Neural crest cell (in vitro differentiated cells): Measurements from ENCODE around the gene RUFY4. TPM values are rescaled to one million over a fixed set of nuclear protein-coding genes. Genes with fewer than 3 reads are reported as not detected.

Source experiments
- DNase-seq: peaks from one replicate; pipeline ENCODE4 v3.0.0; 2021; ENCODE audit warnings: low read depth, mixed read lengths, low spot score
- H3K27ac Mint-ChIP-seq: one replicate; pipeline ENCODE4 v1.8.0; 2021; ENCODE audit warnings: mild to moderate bottlenecking, mixed read lengths; ENCODE audit not compliant: unreplicated experiment
- H3K27me3 Mint-ChIP-seq: 2 replicates; pipeline ENCODE4 v1.8.0; 2021; ENCODE audit warnings: low read depth, mild to moderate bottlenecking, mixed read lengths
- H3K36me3 Mint-ChIP-seq: 2 replicates; pipeline ENCODE4 v1.8.0; 2021; ENCODE audit warnings: low read depth, mild to moderate bottlenecking, mixed read lengths
- H3K4me1 Mint-ChIP-seq: 2 replicates; pipeline ENCODE4 v1.8.0; 2021; ENCODE audit warnings: mixed read lengths
- H3K4me3 Mint-ChIP-seq: one replicate; pipeline ENCODE4 v1.8.0; 2021; ENCODE audit warnings: mild to moderate bottlenecking, mixed read lengths
- H3K9me3 Mint-ChIP-seq: 2 replicates; pipeline ENCODE4 v1.8.0; 2021; ENCODE audit warnings: mixed read lengths
- CTCF ChIP-seq: fragments of 200-600 bp; sonication (generic); conservative IDR thresholded peaks from 2 replicates; pipeline ENCODE4 v1.5.0; 2021; ENCODE audit warnings: antibody characterized with exemption, mild to moderate bottlenecking
- total RNA-seq: library from RNA; stranded (reverse); gene quantifications from 2 replicates; pipeline ENCODE4 v1.2.1, GENCODE V29; 2021

Gene RUFY4
- total RNA-seq, 1 donor from 2014 or later = not detected

- no peak overlapping the region for H3K4me3 Mint-ChIP-seq
- DNase-seq = no peak
- no peaks in the 10 kb centered on the region for H3K4me1 Mint-ChIP-seq
- no peak overlapping the region for H3K27ac Mint-ChIP-seq
- H3K36me3 Mint-ChIP-seq = no peaks in the 10 kb centered on the region
- H3K9me3 Mint-ChIP-seq = peaks cover 2% of the 10 kb centered on the region
- no peak for TF ChIP-seq CTCF
- peaks cover 10% of the 10 kb centered on the region for H3K27me3 Mint-ChIP-seq
These were observed 22.8 kb upstream of the RUFY4 start for GRCh38 chr2:218046238-218046637.

- Mint-ChIP-seq H3K27ac (no peak overlapping the region), H3K9me3 (no peaks in the 10 kb centered on the region), H3K27me3 (peaks cover 2% of the 10 kb centered on the region), H3K4me3 (no peak overlapping the region), H3K36me3 (no peaks in the 10 kb centered on the region), H3K4me1 (no peaks in the 10 kb centered on the region)
- DNase-seq = no peak
- no peak for TF ChIP-seq CTCF
These were observed 21.4 kb upstream of the RUFY4 start for GRCh38 chr2:218047536-218048225.

GRCh38 chr2:218051903-218052302, 17.1 kb upstream of the RUFY4 start:
- H3K27ac Mint-ChIP-seq = no peak overlapping the region
- TF ChIP-seq CTCF = no peak
- no peak for DNase-seq
- no peaks in the 10 kb centered on the region for H3K4me1 Mint-ChIP-seq
- H3K36me3 Mint-ChIP-seq = no peaks in the 10 kb centered on the region
- H3K27me3 Mint-ChIP-seq = peaks cover 2% of the 10 kb centered on the region
- no peak overlapping the region for H3K4me3 Mint-ChIP-seq
- H3K9me3 Mint-ChIP-seq = no peaks in the 10 kb centered on the region

- Mint-ChIP-seq H3K27me3 (peaks cover 17% of the 10 kb centered on the region), H3K36me3 (no peaks in the 10 kb centered on the region), H3K4me3 (no peak overlapping the region), H3K4me1 (no peaks in the 10 kb centered on the region), H3K27ac (no peak overlapping the region), H3K9me3 (no peaks in the 10 kb centered on the region)
- TF ChIP-seq CTCF = no peak
- no peak for DNase-seq
These were observed 9.8 kb upstream of the RUFY4 start for GRCh38 chr2:218059289-218059688.

GRCh38 chr2:218060118-218060517, 8.9 kb upstream of the RUFY4 start:
- Mint-ChIP-seq H3K27ac (no peak overlapping the region), H3K4me1 (no peaks in the 10 kb centered on the region), H3K9me3 (no peaks in the 10 kb centered on the region), H3K36me3 (no peaks in the 10 kb centered on the region), H3K27me3 (peaks cover 17% of the 10 kb centered on the region), H3K4me3 (no peak overlapping the region)
- DNase-seq = no peak
- no peak for TF ChIP-seq CTCF
